HCT116 (cell line): ENCODE data around the gene DUXB. TPM values are rescaled to one million over a fixed set of nuclear protein-coding genes. Genes with fewer than 3 reads are reported as not detected.

Source experiments
- ATAC-seq: fragments of 200-7000 bp; cut with Tn5 transposase; 2 replicates; pipeline ENCODE4 v1.9.1; 2020; ENCODE audit warnings: mild to moderate bottlenecking, moderate library complexity
- BruUV-seq: library from RNA; stranded (reverse); fragments of 400-500 nt; replicated peaks from 2 replicates; lab custom pipeline; 2021; lab: Mats Ljungman, UMichigan
- CTCF ChIA-PET: fragments of 300-600 bp; sonication (Branson Sonifier 250); formaldehyde crosslinking; loops from one replicate; lab custom pipeline; 2021; ENCODE audit warnings: antibody characterized with exemption; lab: Charles Lee
- POLR2A ChIA-PET: fragments of 300-600, 350-600 bp; sonication (Branson Sonifier 250); formaldehyde crosslinking; loops from one replicate; lab custom pipeline; 2021; ENCODE audit warnings: antibody characterized with exemption; lab: Charles Lee
- RAD21 ChIA-PET, 2 experiments: fragments of 300-600 bp; sonication (Branson Sonifier 250); formaldehyde crosslinking; loops; one replicate each; lab custom pipeline; 2023; ENCODE audit warnings: low total read pairs in 2 of 2; ENCODE audit not compliant: uncharacterized antibody in 2 of 2, unreplicated experiment in 2 of 2, low non-redundant PET in 1 of 2; lab: Charles Lee
- DNase-seq: peaks from one replicate; pipeline ENCODE4 v3.0.0-alpha.2; 2010; ENCODE audit warnings: low read depth, low spot score
- H2AFZ ChIP-seq: fragments of 200-600 bp; shearing (Covaris generic), sonication (generic); 2 replicates; pipeline ENCODE4 v1.6.1; 2017; ENCODE audit warnings: low read depth, mixed run types, mixed read lengths, antibody characterized with exemption, low read length; ENCODE audit not compliant: poor library complexity, severe bottlenecking
- H3K27ac ChIP-seq: 2 replicates; pipeline ENCODE4 v1.5.1; 2012; ENCODE audit warnings: low read depth, low read length
- H3K27me3 ChIP-seq: fragments of 200-600 bp; sonication (generic); 2 replicates; pipeline ENCODE4 v1.6.1; 2016; ENCODE audit warnings: mixed run types, low read length, mixed read lengths; ENCODE audit not compliant: insufficient read depth
- H3K36me3 ChIP-seq, 2 experiments: fragments of 200-500 bp in 1 of 2; fragments of 200-600 bp in 1 of 2; sonication (Bioruptor generic) in 1 of 2; sonication (generic) in 1 of 2; 2 replicates each; pipeline versions ENCODE4 v1.5.1 to v1.6.1; 2014 to 2016; ENCODE audit warnings: low read length in 2 of 2, inconsistent platforms in 1 of 2, mixed read lengths in 1 of 2, mixed run types in 1 of 2; ENCODE audit not compliant: insufficient read depth in 2 of 2, control insufficient read depth in 1 of 2
- H3K4me1 ChIP-seq, 2 experiments: fragments of 200-600 bp in 1 of 2; sonication (generic) in 1 of 2; 2 replicates each; pipeline versions ENCODE4 v1.5.1 to v1.6.1; 2012 to 2017; ENCODE audit warnings: low read length in 2 of 2, inconsistent platforms in 1 of 2, mild to moderate bottlenecking in 1 of 2, mixed read lengths in 1 of 2, mixed run types in 1 of 2, moderate library complexity in 1 of 2; ENCODE audit not compliant: insufficient read depth in 2 of 2, control insufficient read depth in 1 of 2
- H3K4me2 ChIP-seq: fragments of 200-600 bp; sonication (generic); 2 replicates; pipeline ENCODE4 v1.6.1; 2017; ENCODE audit warnings: mixed run types, low read length, mixed read lengths
- H3K4me3 ChIP-seq, 2 experiments: fragments of 200-600 bp in 1 of 2; sonication (generic) in 1 of 2; replicated peaks in 1 of 2; 2 replicates each; pipeline ENCODE4 v1.5.1; 2011 to 2016; ENCODE audit warnings: low read length in 2 of 2, control low read depth in 1 of 2, low read depth in 1 of 2, mild to moderate bottlenecking in 1 of 2, mixed read lengths in 1 of 2, mixed run types in 1 of 2
- H3K79me2 ChIP-seq: fragments of 200-600 bp; sonication (generic); 2 replicates; pipeline ENCODE4 v1.6.1; 2017; ENCODE audit warnings: mild to moderate bottlenecking, mixed run types, low read length, moderate library complexity, mixed read lengths; ENCODE audit not compliant: insufficient read depth
- H3K9ac ChIP-seq: fragments of 200-600 bp; sonication (generic); 2 replicates; pipeline ENCODE4 v1.6.1; 2016; ENCODE audit warnings: low read length, mixed read lengths
- H3K9me2 ChIP-seq: fragments of 200-600 bp; sonication (generic), shearing (Covaris generic); 2 replicates; pipeline ENCODE4 v1.6.1; 2017; ENCODE audit warnings: mixed run types, mild to moderate bottlenecking, moderate library complexity; ENCODE audit not compliant: insufficient read depth
- H3K9me3 ChIP-seq, 2 experiments: fragments of 200-500 bp in 1 of 2; fragments of 200-600 bp in 1 of 2; sonication (Bioruptor generic) in 1 of 2; sonication (generic) in 1 of 2; 2 replicates each; pipeline ENCODE4 v1.6.1; 2014 to 2017; ENCODE audit warnings: low read length in 2 of 2, mixed read lengths in 2 of 2, inconsistent platforms in 1 of 2, low read depth in 1 of 2, mild to moderate bottlenecking in 1 of 2, mixed run types in 1 of 2, moderate library complexity in 1 of 2; ENCODE audit not compliant: control insufficient read depth in 1 of 2, insufficient read depth in 1 of 2
- H4K20me1 ChIP-seq: fragments of 200-600 bp; sonication (generic), shearing (Covaris generic); 2 replicates; pipeline ENCODE4 v1.6.1; 2017; ENCODE audit warnings: mixed run types, mild to moderate bottlenecking, moderate library complexity; ENCODE audit not compliant: insufficient read depth
- ATF3 ChIP-seq: IDR thresholded peaks from 2 replicates; pipeline ENCODE4 v1.6.1; 2012
- CBX3 ChIP-seq: IDR thresholded peaks from 2 replicates; pipeline ENCODE4 v1.6.1; 2012; ENCODE audit warnings: low read depth
- CEBPB ChIP-seq: IDR thresholded peaks from 2 replicates; pipeline ENCODE4 v1.6.1; 2012; ENCODE audit warnings: low read depth
- EGR1 ChIP-seq: IDR thresholded peaks from 2 replicates; pipeline ENCODE4 v1.6.1; 2012; ENCODE audit warnings: low read depth
- ELF1 ChIP-seq: IDR thresholded peaks from 2 replicates; pipeline ENCODE4 v1.6.1; 2012; ENCODE audit warnings: low read depth, borderline replicate concordance
- EZH2phosphoT487 ChIP-seq: fragments of 200-600 bp; IDR thresholded peaks from 2 replicates; pipeline ENCODE4 v1.6.1; 2018; ENCODE audit warnings: antibody characterized with exemption, borderline replicate concordance
- FOSL1 ChIP-seq: IDR thresholded peaks from 2 replicates; pipeline ENCODE4 v1.6.1; 2012; ENCODE audit warnings: low read depth
- MAX ChIP-seq: IDR thresholded peaks from 2 replicates; pipeline ENCODE4 v1.6.1; 2012
- POLR2A ChIP-seq: IDR thresholded peaks from 2 replicates; pipeline ENCODE4 v1.7.0; 2011; ENCODE audit warnings: borderline replicate concordance; ENCODE audit not compliant: insufficient read depth, insufficient read length; ENCODE audit errors: extremely low read depth
- RAD21 ChIP-seq: IDR thresholded peaks from 2 replicates; pipeline ENCODE4 v1.6.1; 2012; ENCODE audit warnings: low read depth, mild to moderate bottlenecking
- REST ChIP-seq: IDR thresholded peaks from 2 replicates; pipeline ENCODE4 v1.6.1; 2012; ENCODE audit warnings: low read depth
- SIN3A ChIP-seq: IDR thresholded peaks from 2 replicates; pipeline ENCODE4 v1.6.1; 2012; ENCODE audit warnings: low read depth
- SP1 ChIP-seq: IDR thresholded peaks from 2 replicates; pipeline ENCODE4 v1.6.1; 2012; ENCODE audit warnings: low read depth
- TCF7L2 ChIP-seq: IDR thresholded peaks from 2 replicates; pipeline ENCODE4 v1.7.0; 2011; ENCODE audit warnings: borderline replicate concordance, inconsistent platforms; ENCODE audit not compliant: insufficient read depth, insufficient read length; ENCODE audit errors: extremely low read depth
- YY1 ChIP-seq: IDR thresholded peaks from 2 replicates; pipeline ENCODE4 v1.6.1; 2011; ENCODE audit warnings: low read length, low read depth, moderate library complexity, mild to moderate bottlenecking; ENCODE audit not compliant: insufficient replicate concordance; ENCODE audit errors: extremely low read depth
- ZFX ChIP-seq: fragments of 450-650 bp; IDR thresholded peaks from 2 replicates; pipeline ENCODE4 v1.6.1; 2017
- ZNF274 ChIP-seq: fragments of 200-500 bp; sonication (Bioruptor generic); IDR thresholded peaks from 2 replicates; pipeline ENCODE4 v1.6.1; 2014; ENCODE audit warnings: mild to moderate bottlenecking, low read depth, low read length, inconsistent platforms
- intact Hi-C: fragments of 100-400 bp; cut with micrococcal nuclease; formaldehyde crosslinking; loops from 2 replicates; pipeline ENCODE4 v1.10.0; 2022
- total RNA-seq: library from RNA; stranded (reverse); gene quantifications from one replicate; pipeline ENCODE4 v1.2.1, GENCODE V29; 2021; ENCODE audit not compliant: unreplicated experiment

DUXB gene
- total RNA-seq, 1 experiment from 2014 or later: not detected

- BruUV-seq: no TSS peak
- no peaks in the 10 kb centered on the region; a peak in 1 of 4 replicates for H3K4me1 ChIP-seq
- no peak for DNase-seq
- ChIA-PET POLR2A (no interaction called here), CTCF (no interaction called here), RAD21 (no interaction called here)
- no peaks in the 10 kb centered on the region for H3K9me2 ChIP-seq
- no peaks in the 10 kb centered on the region for H4K20me1 ChIP-seq
- no peak within 1 kb of the TSS for H3K27ac ChIP-seq
- no peak within 1 kb of the TSS for H2AFZ ChIP-seq
- no peaks in the 10 kb centered on the region for H3K27me3 ChIP-seq
- no peaks in the 10 kb centered on the region for H3K9me3 ChIP-seq
- TF ChIP-seq ZFX (no peak), ELF1 (no peak), FOSL1 (no peak), YY1 (no peak), RAD21 (no peak), SP1 (no peak), TCF7L2 (no peak), MAX (no peak), POLR2A (no peak), SIN3A (no peak), REST (no peak), EGR1 (no peak), CEBPB (no peak), ZNF274 (no peak), EZH2phosphoT487 (no peak), ATF3 (no peak), CBX3 (no peak)
- no peak within 1 kb of the TSS for H3K9ac ChIP-seq
- H3K4me3 ChIP-seq: no peak within 1 kb of the TSS
- H3K79me2 ChIP-seq: no peaks in the 10 kb centered on the region
- intact Hi-C loops: no loop called here
- H3K4me2 ChIP-seq: no peak within 1 kb of the TSS
- ATAC-seq: no peak
- no peaks in the 10 kb centered on the region for H3K36me3 ChIP-seq
Observed at GRCh38 chr16:75726390-75726789, 25.1 kb upstream of the DUXB start, which contains the start of gene CPHXL. TSS of gene CPHXL (minus strand) at chr16:75726490. CDS start at chr16:75726442, 48 bp downstream.
